H9 (cell line): ENCODE results near the gene DNAJB6. TPM values are rescaled to one million over a fixed set of nuclear protein-coding genes. Genes with fewer than 3 reads are reported as not detected.

Experiments used
- DNase-seq: peaks from one replicate; pipeline ENCODE4 v3.0.0-alpha.2; 2017
- H2AFZ ChIP-seq: one replicate; pipeline ENCODE4 v1.6.1; 2013; ENCODE audit warnings: mild to moderate bottlenecking, low read length, control low read depth, moderate library complexity
- H2AK5ac ChIP-seq: 2 replicates; pipeline ENCODE4 v1.6.1; 2013; ENCODE audit warnings: low read length, control low read depth, mixed read lengths; ENCODE audit not compliant: insufficient read length
- H2BK120ac ChIP-seq: one replicate; pipeline ENCODE4 v1.6.1; 2013; ENCODE audit warnings: low read depth, mild to moderate bottlenecking, low read length, control low read depth, inconsistent platforms; ENCODE audit not compliant: poor library complexity, severe bottlenecking
- H2BK12ac ChIP-seq: 2 replicates; pipeline ENCODE4 v1.6.1; 2013; ENCODE audit warnings: low read length, control low read depth, mixed read lengths, low read depth; ENCODE audit not compliant: insufficient read length
- H2BK15ac ChIP-seq: 2 replicates; pipeline ENCODE4 v1.6.1; 2013; ENCODE audit warnings: low read depth, low read length, control low read depth
- H2BK20ac ChIP-seq: one replicate; pipeline ENCODE4 v1.6.1; 2013; ENCODE audit warnings: low read depth, mild to moderate bottlenecking, low read length, control low read depth, inconsistent platforms; ENCODE audit not compliant: poor library complexity, severe bottlenecking
- H2BK5ac ChIP-seq: 2 replicates; pipeline ENCODE4 v1.6.1; 2013; ENCODE audit warnings: low read length, control low read depth, mixed read lengths; ENCODE audit not compliant: insufficient read length
- H3K14ac ChIP-seq: 2 replicates; pipeline ENCODE4 v1.6.1; 2013; ENCODE audit warnings: low read length, control low read depth; ENCODE audit not compliant: insufficient read depth
- H3K18ac ChIP-seq: 2 replicates; pipeline ENCODE4 v1.6.1; 2013; ENCODE audit warnings: low read depth, mild to moderate bottlenecking, mixed read lengths, low read length, control low read depth; ENCODE audit not compliant: insufficient read length
- H3K23ac ChIP-seq: 2 replicates; pipeline ENCODE4 v1.6.1; 2013; ENCODE audit warnings: low read length, control low read depth, mixed read lengths, low read depth; ENCODE audit not compliant: insufficient read length
- H3K23me2 ChIP-seq: 2 replicates; pipeline ENCODE4 v1.6.1; 2013; ENCODE audit warnings: low read depth, mild to moderate bottlenecking, mixed read lengths, low read length, control low read depth; ENCODE audit not compliant: insufficient read length, poor library complexity, severe bottlenecking
- H3K27ac ChIP-seq: 2 replicates; pipeline ENCODE4 v1.5.1; 2013; ENCODE audit warnings: low read length, control low read depth, mixed read lengths, low read depth; ENCODE audit not compliant: insufficient read length
- H3K27me3 ChIP-seq: 2 replicates; pipeline ENCODE4 v1.6.1; 2013; ENCODE audit warnings: low read length, control low read depth, inconsistent platforms; ENCODE audit not compliant: insufficient read depth
- H3K4ac ChIP-seq: 2 replicates; pipeline ENCODE4 v1.6.1; 2013; ENCODE audit warnings: low read depth, mild to moderate bottlenecking, control low read depth, inconsistent platforms, low read length, moderate library complexity
- H3K4me1 ChIP-seq: 2 replicates; pipeline ENCODE4 v1.6.1; 2013; ENCODE audit warnings: low read length, control low read depth, inconsistent platforms; ENCODE audit not compliant: insufficient read depth
- H3K4me2 ChIP-seq: 2 replicates; pipeline ENCODE4 v1.6.1; 2013; ENCODE audit warnings: low read length, control low read depth, mixed read lengths; ENCODE audit not compliant: insufficient read length, insufficient read depth
- H3K56ac ChIP-seq: 2 replicates; pipeline ENCODE4 v1.6.1; 2013; ENCODE audit warnings: low read depth, mild to moderate bottlenecking, mixed read lengths, low read length, control low read depth; ENCODE audit not compliant: insufficient read length
- H3K79me1 ChIP-seq: 2 replicates; pipeline ENCODE4 v1.6.1; 2013; ENCODE audit warnings: low read depth, mild to moderate bottlenecking, moderate library complexity, low read length, control low read depth, inconsistent platforms; ENCODE audit not compliant: insufficient read depth, poor library complexity, severe bottlenecking
- H3K79me2 ChIP-seq: 2 replicates; pipeline ENCODE4 v1.6.1; 2013; ENCODE audit warnings: low read length, control low read depth, inconsistent platforms; ENCODE audit not compliant: insufficient read depth
- H3K9ac ChIP-seq: 2 replicates; pipeline ENCODE4 v1.6.1; 2013; ENCODE audit warnings: low read length, control low read depth, mixed read lengths; ENCODE audit not compliant: insufficient read length; ENCODE audit errors: extremely low read depth
- H3K9me3 ChIP-seq: one replicate; pipeline ENCODE4 v1.6.1; 2013; ENCODE audit warnings: low read depth, low read length, inconsistent platforms; ENCODE audit not compliant: control insufficient read depth
- H3T11ph ChIP-seq: one replicate; pipeline ENCODE4 v1.6.1; 2013; ENCODE audit warnings: mild to moderate bottlenecking, low read length, control low read depth, inconsistent platforms
- H4K20me1 ChIP-seq: one replicate; pipeline ENCODE4 v1.6.1; 2013; ENCODE audit not compliant: control insufficient read depth, insufficient read length, insufficient read depth
- H4K5ac ChIP-seq: 2 replicates; pipeline ENCODE4 v1.6.1; 2013; ENCODE audit warnings: low read depth, mild to moderate bottlenecking, mixed read lengths, low read length, control low read depth; ENCODE audit not compliant: insufficient read length
- H4K8ac ChIP-seq: replicated peaks from 2 replicates; pipeline ENCODE4 v1.6.1; 2013; ENCODE audit warnings: low read length, control low read depth, mixed read lengths, low read depth; ENCODE audit not compliant: insufficient read length
- H4K91ac ChIP-seq: 2 replicates; pipeline ENCODE4 v1.6.1; 2013; ENCODE audit warnings: low read depth, mild to moderate bottlenecking, moderate library complexity, mixed read lengths, low read length, control low read depth; ENCODE audit not compliant: insufficient read length
- H3K27ac Mint-ChIP-seq, 3 experiments: 2 replicates in 2 of 3; 3 replicates in 1 of 3; pipeline ENCODE4 v1.8.0; 2020 to 2021; ENCODE audit warnings: mixed read lengths in 3 of 3, mild to moderate bottlenecking in 1 of 3, moderate library complexity in 1 of 3
- H3K27me3 Mint-ChIP-seq: 2 replicates; pipeline ENCODE4 v1.8.0; 2021; ENCODE audit warnings: low read depth, mild to moderate bottlenecking, moderate library complexity, mixed read lengths
- H3K36me3 Mint-ChIP-seq, 3 experiments: 2 replicates in 2 of 3; 3 replicates in 1 of 3; pipeline ENCODE4 v1.8.0; 2020 to 2021; ENCODE audit warnings: low read depth in 3 of 3, mixed read lengths in 3 of 3; ENCODE audit not compliant: insufficient read depth in 1 of 3
- H3K4me1 Mint-ChIP-seq, 2 experiments: 2 replicates each; pipeline ENCODE4 v1.8.0; 2020; ENCODE audit warnings: mixed read lengths in 2 of 2
- H3K4me3 Mint-ChIP-seq, 2 experiments: 2 replicates in 1 of 2; 3 replicates in 1 of 2; pipeline ENCODE4 v1.8.0; 2020 to 2021; ENCODE audit warnings: mild to moderate bottlenecking in 2 of 2, mixed read lengths in 2 of 2, moderate library complexity in 1 of 2
- H3K9me3 Mint-ChIP-seq, 2 experiments: 2 replicates in 1 of 2; 3 replicates in 1 of 2; pipeline ENCODE4 v1.8.0; 2020; ENCODE audit warnings: mild to moderate bottlenecking in 2 of 2, mixed read lengths in 2 of 2, moderate library complexity in 1 of 2
- CTCF ChIP-seq: fragments of 200-600 bp; sonication (generic); conservative IDR thresholded peaks from 3 replicates; pipeline ENCODE4 v1.8.0; 2021; ENCODE audit warnings: antibody characterized with exemption, mild to moderate bottlenecking
- WGBS: extraction: QIAGEN DNeasy Blood & Tissue Kit; methylation state at CpG from one replicate; pipeline ENCODE4 v1.1.7; 2013; ENCODE audit warnings: missing lambda C conversion rate, low lambda C conversion rate, mixed read lengths; ENCODE audit not compliant: insufficient read length; ENCODE audit errors: extremely low coverage; 5-methylcytosine and 5-hydroxymethylcytosine counted together
- total RNA-seq: library from RNA; stranded (reverse); gene quantifications from 2 replicates; pipeline ENCODE4 v1.2.1, GENCODE V29; 2021

Gene DNAJB6
- total RNA-seq, 1 experiment from 2014 or later = 215 TPM

- H3K27ac Mint-ChIP-seq = no peak overlapping the region; a peak in 1 of 7 replicates
- H3K27me3 Mint-ChIP-seq = peaks cover 16% of the 10 kb centered on the region
- Histone ChIP-seq H3K9ac (no peak overlapping the region), H3K4me1 (no peaks in the 10 kb centered on the region), H3K27me3 (no peaks in the 10 kb centered on the region), H2AFZ (no peak overlapping the region), H4K20me1 (no peaks in the 10 kb centered on the region), H3K56ac (no peak overlapping the region), H2BK15ac (no peak overlapping the region), H3K9me3 (no peaks in the 10 kb centered on the region), H3T11ph (no peak overlapping the region), H2BK12ac (no peak overlapping the region), H4K8ac (no peak overlapping the region), H2BK5ac (no peak overlapping the region), H4K5ac (no peak overlapping the region), H2AK5ac (no peak overlapping the region), H3K4ac (no peak overlapping the region), H3K23me2 (no peaks in the 10 kb centered on the region), H4K91ac (no peak overlapping the region), H3K27ac (no peak overlapping the region), H3K79me1 (no peaks in the 10 kb centered on the region), H2BK120ac (no peak overlapping the region), H3K14ac (no peak overlapping the region), H3K79me2 (no peaks in the 10 kb centered on the region), H3K4me2 (no peak overlapping the region), H3K23ac (no peak overlapping the region), H3K18ac (no peak overlapping the region), H2BK20ac (no peak overlapping the region)
- H3K36me3 Mint-ChIP-seq = no peaks in the 10 kb centered on the region; a peak in 1 of 7 replicates
- no peak overlapping the region for H3K4me3 Mint-ChIP-seq
- peaks cover 8% of the 10 kb centered on the region in 2 experiments; a peak in 2 of 5 replicates for H3K9me3 Mint-ChIP-seq
- no peak for DNase-seq
- no peak for TF ChIP-seq CTCF
- WGBS = no CpG with 5 or more reads among the region's 29 CpGs
- peaks cover 4 to 17% of the 10 kb centered on the region in 2 experiments for H3K4me1 Mint-ChIP-seq
Observed at GRCh38 chr7:157431173-157431950, 94.6 kb downstream of the DNAJB6 start.
